Progenitor cell of endocrine pancreas (in vitro differentiated cells): ENCODE results near the gene ZNF878. TPM values are rescaled to one million over a fixed set of nuclear protein-coding genes. Genes with fewer than 3 reads are reported as not detected.

Experiments used
- DNase-seq: peaks from one replicate; pipeline ENCODE4 v3.0.0; 2021; ENCODE audit warnings: low spot score; ENCODE audit not compliant: unreplicated experiment
- H3K27ac Mint-ChIP-seq: 2 replicates; pipeline ENCODE4 v1.8.0; 2021; ENCODE audit warnings: mild to moderate bottlenecking, moderate library complexity, mixed read lengths
- H3K27me3 Mint-ChIP-seq: 2 replicates; pipeline ENCODE4 v1.8.0; 2021; ENCODE audit warnings: mixed read lengths
- H3K36me3 Mint-ChIP-seq: 2 replicates; pipeline ENCODE4 v1.8.0; 2022; ENCODE audit warnings: mixed read lengths; ENCODE audit not compliant: insufficient read depth
- H3K4me1 Mint-ChIP-seq: 2 replicates; pipeline ENCODE4 v1.8.0; 2021; ENCODE audit warnings: low read depth, mixed read lengths
- H3K4me3 Mint-ChIP-seq: 2 replicates; pipeline ENCODE4 v1.8.0; 2021; ENCODE audit warnings: low read depth, mild to moderate bottlenecking, moderate library complexity, mixed read lengths
- H3K9me3 Mint-ChIP-seq: 2 replicates; pipeline ENCODE4 v1.8.0; 2021; ENCODE audit warnings: low read depth, mixed read lengths
- total RNA-seq: library from RNA; stranded (reverse); gene quantifications from 2 replicates; pipeline ENCODE4 v1.2.1, GENCODE V29; 2021
- TF ChIP-seq, protein P1 (sequence below): fragments of 200-600 bp; sonication (generic); IDR thresholded peaks from one replicate; pipeline ENCODE4 v1.5.0; 2021; ENCODE audit warnings: antibody characterized with exemption, mild to moderate bottlenecking; ENCODE audit not compliant: unreplicated experiment

The ZNF878 gene
- total RNA-seq, 1 donor from 2014 or later = 2.9 TPM

DNA sequence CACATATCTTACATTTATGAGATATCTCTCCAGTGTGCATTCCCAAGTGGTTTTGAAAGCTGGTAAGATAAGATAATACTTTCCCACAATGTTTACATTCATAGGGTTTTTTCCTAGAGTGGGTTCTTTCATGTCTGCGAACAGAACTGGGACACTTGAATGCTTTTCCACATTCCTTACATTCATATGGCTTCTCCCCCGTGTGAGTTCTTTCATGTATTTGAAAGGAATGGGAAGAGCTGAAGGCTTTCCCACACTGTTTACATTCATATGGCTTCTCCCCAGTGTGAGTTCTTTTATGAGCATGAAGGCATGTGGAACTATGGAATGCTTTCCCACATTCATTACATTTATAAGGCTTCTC is 37.0 kb downstream of the ZNF878 start:
- peaks cover 50% of the 10 kb centered on the region for H3K9me3 Mint-ChIP-seq
- no peaks in the 10 kb centered on the region for H3K4me1 Mint-ChIP-seq
- DNase-seq = no peak
- H3K27ac Mint-ChIP-seq = peak overlapping the region; percentile 71
- H3K4me3 Mint-ChIP-seq = no peak overlapping the region
- no peaks in the 10 kb centered on the region for H3K27me3 Mint-ChIP-seq
- peaks cover 76% of the 10 kb centered on the region for H3K36me3 Mint-ChIP-seq
- TF ChIP-seq, protein P1, sequence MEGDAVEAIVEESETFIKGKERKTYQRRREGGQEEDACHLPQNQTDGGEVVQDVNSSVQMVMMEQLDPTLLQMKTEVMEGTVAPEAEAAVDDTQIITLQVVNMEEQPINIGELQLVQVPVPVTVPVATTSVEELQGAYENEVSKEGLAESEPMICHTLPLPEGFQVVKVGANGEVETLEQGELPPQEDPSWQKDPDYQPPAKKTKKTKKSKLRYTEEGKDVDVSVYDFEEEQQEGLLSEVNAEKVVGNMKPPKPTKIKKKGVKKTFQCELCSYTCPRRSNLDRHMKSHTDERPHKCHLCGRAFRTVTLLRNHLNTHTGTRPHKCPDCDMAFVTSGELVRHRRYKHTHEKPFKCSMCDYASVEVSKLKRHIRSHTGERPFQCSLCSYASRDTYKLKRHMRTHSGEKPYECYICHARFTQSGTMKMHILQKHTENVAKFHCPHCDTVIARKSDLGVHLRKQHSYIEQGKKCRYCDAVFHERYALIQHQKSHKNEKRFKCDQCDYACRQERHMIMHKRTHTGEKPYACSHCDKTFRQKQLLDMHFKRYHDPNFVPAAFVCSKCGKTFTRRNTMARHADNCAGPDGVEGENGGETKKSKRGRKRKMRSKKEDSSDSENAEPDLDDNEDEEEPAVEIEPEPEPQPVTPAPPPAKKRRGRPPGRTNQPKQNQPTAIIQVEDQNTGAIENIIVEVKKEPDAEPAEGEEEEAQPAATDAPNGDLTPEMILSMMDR = no peak

DNA sequence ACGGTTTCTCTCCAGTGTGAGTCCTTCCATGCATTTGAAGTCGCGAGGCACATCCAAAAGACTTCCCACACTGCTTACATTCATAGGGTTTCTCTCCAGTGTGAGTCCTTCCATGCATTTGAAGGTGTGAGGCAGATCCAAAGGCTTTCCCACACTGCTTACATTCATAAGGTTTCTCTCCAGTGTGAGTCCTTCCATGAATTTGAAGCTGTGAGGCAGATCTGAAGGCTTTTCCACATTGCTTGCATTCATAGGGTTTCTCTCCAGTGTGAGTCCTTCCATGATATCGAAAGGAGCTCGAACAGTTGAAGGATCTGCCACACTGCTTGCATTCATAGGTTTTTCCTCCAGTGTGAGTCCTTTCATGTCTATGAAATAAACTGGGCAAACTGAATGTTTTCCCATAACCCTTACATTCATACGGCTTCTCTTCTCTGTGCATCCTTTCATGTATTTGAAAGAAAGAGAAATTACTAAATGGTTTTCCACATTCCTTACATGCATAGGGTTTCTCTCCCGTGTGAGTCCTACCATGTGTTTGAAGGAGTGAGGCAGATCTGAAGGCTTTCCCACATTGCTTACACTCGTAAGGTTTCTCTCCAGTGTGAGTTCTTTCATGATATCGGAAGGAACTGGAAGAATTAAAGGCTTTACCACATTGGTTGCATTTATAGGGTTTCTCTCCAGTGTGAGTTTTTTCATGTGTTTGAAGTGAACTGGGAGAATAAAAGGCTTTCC is 37.6 kb downstream of the ZNF878 start:
- Mint-ChIP-seq H3K36me3 (peaks cover 75% of the 10 kb centered on the region), H3K9me3 (peaks cover 48% of the 10 kb centered on the region), H3K27ac (peak overlapping the region; percentile 71), H3K4me3 (no peak overlapping the region), H3K27me3 (no peaks in the 10 kb centered on the region), H3K4me1 (no peaks in the 10 kb centered on the region)
- TF ChIP-seq, protein P1 = no peak
- DNase-seq = no peak

DNA sequence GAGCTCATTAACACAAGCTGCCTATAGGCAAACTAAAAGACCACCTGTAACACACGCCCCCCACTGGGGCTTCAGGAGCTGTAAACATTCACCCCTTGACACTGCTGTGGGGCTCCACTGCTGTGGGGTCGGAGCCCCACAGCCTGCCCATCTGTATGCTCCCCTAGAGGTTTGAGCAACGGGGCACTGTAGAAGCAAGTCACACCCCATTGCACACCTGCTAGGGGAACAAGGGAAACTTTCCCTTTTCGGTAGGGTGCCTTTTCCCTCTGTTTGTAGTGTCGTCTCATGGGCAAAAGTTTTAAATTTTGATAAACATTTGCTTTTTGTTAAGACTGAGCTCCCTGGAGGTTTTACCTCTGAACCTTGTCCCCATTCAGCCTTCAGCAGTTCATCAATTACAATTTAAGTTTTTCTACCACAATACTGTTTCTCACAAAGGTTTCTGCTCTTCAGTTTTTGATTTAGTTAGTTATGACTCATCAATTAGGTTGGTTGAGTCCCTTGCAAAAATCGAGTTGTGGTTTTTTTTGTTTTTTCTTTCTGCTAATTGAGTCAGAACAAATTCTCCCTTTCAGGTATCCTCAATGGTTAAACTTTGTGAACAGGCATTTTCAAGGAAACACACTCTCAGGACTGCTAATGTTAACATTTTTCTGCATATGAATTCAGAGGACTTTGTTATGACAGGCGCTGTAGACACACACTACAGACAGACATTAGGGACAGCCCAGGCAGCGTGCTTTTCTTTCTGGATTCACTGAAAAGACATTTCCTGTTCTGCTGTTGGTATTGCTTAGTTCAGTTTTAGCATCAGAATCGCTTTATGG is 52.4 kb downstream of the ZNF878 start:
- peaks cover 65% of the 10 kb centered on the region for H3K36me3 Mint-ChIP-seq

DNA sequence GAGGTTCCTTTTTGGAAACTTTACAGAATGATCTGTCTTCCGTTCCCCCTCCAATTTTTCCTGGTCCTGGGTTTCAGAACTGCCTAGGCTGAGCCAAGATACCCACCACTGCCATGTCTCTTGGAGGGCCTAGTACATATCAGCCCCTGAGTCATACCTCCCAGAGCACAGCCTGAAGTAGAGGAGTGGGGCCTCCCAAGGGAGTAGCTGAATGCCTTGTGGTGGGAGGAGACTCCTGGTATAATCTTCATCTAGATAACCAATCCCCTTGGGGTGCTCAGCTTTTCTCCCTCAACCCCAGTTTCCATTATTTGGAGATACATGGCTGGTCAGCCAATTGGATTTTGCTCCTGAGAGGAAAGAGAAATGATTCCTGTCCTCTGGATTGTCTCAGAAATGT is 57.6 kb downstream of the ZNF878 start:
- no peak for DNase-seq
- TF ChIP-seq, protein P1 = no peak
- Mint-ChIP-seq H3K36me3 (peaks cover 56% of the 10 kb centered on the region), H3K27me3 (no peaks in the 10 kb centered on the region), H3K4me3 (no peak overlapping the region), H3K9me3 (peaks cover 29% of the 10 kb centered on the region), H3K4me1 (no peaks in the 10 kb centered on the region), H3K27ac (no peak overlapping the region)

More for the DNA sequence above, 52.4 kb downstream of the ZNF878 start:
- Mint-ChIP-seq H3K9me3 (peaks cover 19% of the 10 kb centered on the region), H3K4me3 (no peak overlapping the region), H3K27me3 (no peaks in the 10 kb centered on the region), H3K4me1 (no peaks in the 10 kb centered on the region), H3K27ac (no peak overlapping the region)
- TF ChIP-seq, protein P1 = no peak
- DNase-seq = no peak

Other genes starting within 250 kb of the ZNF878 start
- gene ZNF440, start 238.7 kb downstream of the ZNF878 start, total RNA-seq = 21.9 and 23.2 TPM in 2 replicates
- gene ZNF439, start 204.2 kb downstream of the ZNF878 start, total RNA-seq = 2.0 and 2.5 TPM in 2 replicates
- 36.0 and 39.0 TPM in 2 replicates for gene ZNF69, start 165.2 kb downstream of the ZNF878 start, total RNA-seq
- gene ZNF700, start 127.9 kb downstream of the ZNF878 start, total RNA-seq = 13.4 and 14.1 TPM in 2 replicates
- 8.7 and 8.9 TPM in 2 replicates for gene ZNF763, start 87.9 kb downstream of the ZNF878 start, total RNA-seq
- gene ZNF433, start 17.3 kb downstream of the ZNF878 start, total RNA-seq = 9.1 and 10.7 TPM in 2 replicates
- 12.7 and 13.4 TPM in 2 replicates for gene ZNF844, start 11.8 kb upstream of the ZNF878 start, total RNA-seq
- gene ZNF20, start 87.4 kb upstream of the ZNF878 start, total RNA-seq = 9.9 and 12.1 TPM in 2 replicates
- gene ZNF625, start 103.8 kb upstream of the ZNF878 start, total RNA-seq = 28.0 and 29.7 TPM in 2 replicates
- gene ZNF136, start 110.1 kb upstream of the ZNF878 start, total RNA-seq = 15.3 and 15.6 TPM in 2 replicates
- gene ZNF44, start 241.9 kb upstream of the ZNF878 start, total RNA-seq = 16.1 and 16.7 TPM in 2 replicates